ENCODE results near the gene KRT4. TPM values are rescaled to one million over a fixed set of nuclear protein-coding genes. Genes with fewer than 3 reads are reported as not detected.

KRT4 gene
- total RNA-seq, 1 experiment from 2014 or later = 20.7 TPM

GRCh38 chr12:52851787-52852186, 37.9 kb upstream of the KRT4 start:
- peaks cover 15% of the 10 kb centered on the region for H3K4me1 ChIP-seq (ENCODE audit: insufficient read depth, low read length)
- no peak overlapping the region for H3K4me2 ChIP-seq (ENCODE audit: low read length)
- no peaks in the 10 kb centered on the region for H4K20me1 ChIP-seq (ENCODE audit: low read length)
- no peaks in the 10 kb centered on the region for H3K9me2 ChIP-seq (replicated peaks; ENCODE audit: low read length)
- ChIA-PET CTCF (no interaction called here), POLR2A (ENCODE audit: unreplicated experiment) (no interaction called here)
- no peaks in the 10 kb centered on the region for H3K36me3 ChIP-seq (ENCODE audit: low read depth, low read length)
- H3K79me2 ChIP-seq (ENCODE audit: low read length) = no peaks in the 10 kb centered on the region
- no TSS peak for BruUV-seq (replicated peaks)
- no peak overlapping the region for H3K4me3 ChIP-seq (ENCODE audit: low read length)
- H3K9ac ChIP-seq (ENCODE audit: low read length) = no peak overlapping the region
- no peaks in the 10 kb centered on the region for H3K9me3 ChIP-seq (ENCODE audit: low read length)
- H3K27ac ChIP-seq (ENCODE audit: low read length) = no peak overlapping the region
- no peaks in the 10 kb centered on the region for H3K27me3 ChIP-seq (ENCODE audit: low read length)
- no peak for TF ChIP-seq EZH2phosphoT487 (IDR thresholded peaks at IDR 0.05; ENCODE audit: borderline replicate concordance, low read length)
- no peak for TF ChIP-seq CTCF (conservative IDR thresholded peaks at IDR 0.05; ENCODE audit: low read depth, low read length)
- no peak for TF ChIP-seq EZH2 (IDR thresholded peaks at IDR 0.05; ENCODE audit: low read length, unreplicated experiment)
- no peak for ATAC-seq
- DNase-seq = no peak
- H2AFZ ChIP-seq (ENCODE audit: low read length) = no peak overlapping the region
- intact Hi-C loops (cut with micrococcal nuclease) = no loop called here
- no peaks in the 10 kb centered on the region for H3F3A ChIP-seq (ENCODE audit: low read length, unreplicated experiment)

- Histone ChIP-seq H3K4me2 (ENCODE audit: low read length) (no peak overlapping the region), H3K4me1 (ENCODE audit: insufficient read depth, low read length) (peaks cover 15% of the 10 kb centered on the region), H3K27ac (ENCODE audit: low read length) (no peak overlapping the region), H3K4me3 (ENCODE audit: low read length) (no peak overlapping the region), H2AFZ (ENCODE audit: low read length) (no peak overlapping the region), H3K9me3 (ENCODE audit: low read length) (no peaks in the 10 kb centered on the region), H4K20me1 (ENCODE audit: low read length) (no peaks in the 10 kb centered on the region), H3K9ac (ENCODE audit: low read length) (no peak overlapping the region), H3K27me3 (ENCODE audit: low read length) (no peaks in the 10 kb centered on the region), H3K36me3 (ENCODE audit: low read depth, low read length) (no peaks in the 10 kb centered on the region), H3K79me2 (ENCODE audit: low read length) (no peaks in the 10 kb centered on the region), H3F3A (ENCODE audit: low read length, unreplicated experiment) (no peaks in the 10 kb centered on the region), H3K9me2 (replicated peaks; ENCODE audit: low read length) (no peaks in the 10 kb centered on the region)
- no TSS peak for BruUV-seq (replicated peaks)
- no peak for TF ChIP-seq CTCF (conservative IDR thresholded peaks at IDR 0.05; ENCODE audit: low read depth, low read length)
- TF ChIP-seq EZH2phosphoT487 (IDR thresholded peaks at IDR 0.05; ENCODE audit: borderline replicate concordance, low read length) = no peak
- TF ChIP-seq EZH2 (IDR thresholded peaks at IDR 0.05; ENCODE audit: low read length, unreplicated experiment) = no peak
- ChIA-PET CTCF (no interaction called here), POLR2A (ENCODE audit: unreplicated experiment) (no interaction called here)
- DNase-seq (no peak), ATAC-seq (no peak)
- intact Hi-C loops (cut with micrococcal nuclease) = no loop called here
Measured at GRCh38 chr12:52850681-52851080, 36.8 kb upstream of the KRT4 start.

- no peak overlapping the region for H3K4me3 ChIP-seq (ENCODE audit: low read length)
- DNase-seq = no peak
Measured at GRCh38 chr12:52849511-52849910, 35.6 kb upstream of the KRT4 start.

More at GRCh38 chr12:52849511-52849910, 35.6 kb upstream of the KRT4 start:
- Histone ChIP-seq H3K79me2 (ENCODE audit: low read length) (no peaks in the 10 kb centered on the region), H3K9ac (ENCODE audit: low read length) (no peak overlapping the region), H3K9me2 (replicated peaks; ENCODE audit: low read length) (no peaks in the 10 kb centered on the region), H2AFZ (ENCODE audit: low read length) (no peak overlapping the region), H3K9me3 (ENCODE audit: low read length) (no peaks in the 10 kb centered on the region), H3K4me2 (ENCODE audit: low read length) (no peak overlapping the region), H3K27me3 (ENCODE audit: low read length) (no peaks in the 10 kb centered on the region), H3F3A (ENCODE audit: low read length, unreplicated experiment) (no peaks in the 10 kb centered on the region), H3K36me3 (ENCODE audit: low read depth, low read length) (no peaks in the 10 kb centered on the region), H3K4me1 (ENCODE audit: insufficient read depth, low read length) (peaks cover 15% of the 10 kb centered on the region), H3K27ac (ENCODE audit: low read length) (no peak overlapping the region), H4K20me1 (ENCODE audit: low read length) (no peaks in the 10 kb centered on the region)
- no TSS peak for BruUV-seq (replicated peaks)
- TF ChIP-seq CTCF (conservative IDR thresholded peaks at IDR 0.05; ENCODE audit: low read depth, low read length) (no peak), EZH2phosphoT487 (IDR thresholded peaks at IDR 0.05; ENCODE audit: borderline replicate concordance, low read length) (no peak), EZH2 (IDR thresholded peaks at IDR 0.05; ENCODE audit: low read length, unreplicated experiment) (no peak)
- POLR2A ChIA-PET (ENCODE audit: unreplicated experiment) = no interaction called here
- CTCF ChIA-PET = no interaction called here
- intact Hi-C loops (cut with micrococcal nuclease) = no loop called here
- ATAC-seq = no peak
